Stomach (tissue), 9 donors: ENCODE measurements around the gene RPP30. TPM values are rescaled to one million over a fixed set of nuclear protein-coding genes. Genes with fewer than 3 reads are reported as not detected.

ENCODE experiments used
- DNase-seq, 2 donors: peaks; one replicate each; pipeline versions ENCODE4 v3.0.0 to v3.0.0-alpha.2; 2013 to 2019
- H3K27ac ChIP-seq, 5 donors: fragments of 200-600 bp in 4 of 5; sonication (generic) in 4 of 5; one replicate each; pipeline ENCODE4 v1.5.1; 2013 to 2019; ENCODE audit warnings: mild to moderate bottlenecking in 1 of 5, moderate library complexity in 1 of 5
- H3K27me3 ChIP-seq, 3 donors: fragments of 200-600 bp; sonication (generic); one replicate each; pipeline ENCODE4 v1.5.1; 2017 to 2019; ENCODE audit warnings: mixed run types in 1 of 3
- H3K36me3 ChIP-seq, 4 donors: fragments of 200-600 bp; sonication (generic); 1 replicate in 3 of 4; 2 replicates in 1 of 4; pipeline ENCODE4 v1.5.1; 2016 to 2019
- H3K4me1 ChIP-seq, 4 donors: fragments of 200-600 bp; sonication (generic); one replicate each; pipeline ENCODE4 v1.5.1; 2016 to 2019
- H3K4me3 ChIP-seq, 4 donors: fragments of 200-600 bp; sonication (generic) in 3 of 4; one replicate each; pipeline ENCODE4 v1.5.1; 2016 to 2019; ENCODE audit warnings: mild to moderate bottlenecking in 1 of 4
- H3K9me3 ChIP-seq, 4 donors: fragments of 200-600 bp; sonication (generic); one replicate each; pipeline ENCODE4 v1.5.1; 2016 to 2019
- CTCF ChIP-seq, 7 experiments: fragments of 450-650 bp in 4 of 7; fragments of 200-600 bp in 3 of 7; sonication (generic) in 3 of 7; IDR thresholded peaks; one replicate each; pipeline ENCODE4 v1.5.1; 2016 to 2019; ENCODE audit warnings: antibody characterized with exemption in 7 of 7, control low read depth in 2 of 7, mild to moderate bottlenecking in 1 of 7
- EP300 ChIP-seq: sonication (generic); formaldehyde crosslinking; IDR thresholded peaks from one replicate; pipeline ENCODE4 v1.6.1; 2017; ENCODE audit warnings: antibody characterized with exemption
- POLR2A ChIP-seq, 4 donors: fragments of 450-650 bp; IDR thresholded peaks; one replicate each; pipeline ENCODE4 v1.6.1; 2016; ENCODE audit warnings: antibody characterized with exemption in 4 of 4, control low read depth in 2 of 4, mild to moderate bottlenecking in 1 of 4, moderate library complexity in 1 of 4
- POLR2AphosphoS5 ChIP-seq, 3 donors: sonication (generic); formaldehyde crosslinking; IDR thresholded peaks; one replicate each; pipeline ENCODE4 v1.6.1; 2016; ENCODE audit warnings: antibody characterized with exemption in 3 of 3
- WGBS, 5 donors: extraction: QIAGEN DNeasy Blood & Tissue Kit in 3 of 5; methylation state at CpG; one replicate each; pipeline versions ENCODE4 v1.1.5 to v1.1.7; 2013 to 2018; 5-methylcytosine and 5-hydroxymethylcytosine counted together
- intact Hi-C: fragments of 100-400 bp; cut with DNase I; formaldehyde crosslinking; loops from one replicate; pipeline ENCODE4 v1.15.1; 2023; ENCODE audit warnings: low total_unique reads
- polyA plus RNA-seq, 3 donors: library from polyadenylated mRNA; stranded (reverse); fragments of 200-250 nt; gene quantifications; one replicate each; pipeline ENCODE4 v1.2.3, GENCODE V29; 2013
- total RNA-seq, 5 donors: library from RNA; depleted of rRNA; stranded (reverse); fragments of >200 nt; gene quantifications; one replicate each; pipeline versions ENCODE4 v1.1.0 to v1.2.3, GENCODE V29; 2014 to 2016
- donor health status: healthy with polysubstance abuse.
- donor health status: Bipolar disorder and iron deficiency.
- donor health status: healthy.

Gene RPP30
- total and polyA plus RNA-seq, 8 donors = 8.8 to 53.4 (median 24.1) TPM

GRCh38 chr10:90884431-90884830 lies 12.7 kb downstream of the RPP30 start:
- TF ChIP-seq POLR2AphosphoS5 (IDR thresholded peaks at IDR 0.05) = no peak
- no peak for TF ChIP-seq EP300
- no peak for TF ChIP-seq POLR2A (IDR thresholded peaks at IDR 0.05)
- no peak for TF ChIP-seq CTCF (IDR thresholded peaks at IDR 0.05)
- Histone ChIP-seq H3K4me3 (no peak overlapping the region), H3K4me1 (peaks cover 11 to 47% (median 33%) of the 10 kb centered on the region in 4 donors), H3K27ac (peak overlapping the region in 4 of 5 donors; percentile 7 to 53 (median 26)), H3K36me3 (peaks cover 5 to 76% (median 64%) of the 10 kb centered on the region in 4 donors), H3K27me3 (no peaks in the 10 kb centered on the region), H3K9me3 (no peaks in the 10 kb centered on the region)
- intact Hi-C loops = no loop called here
- WGBS, 5 donors = 76 to 90% (median 83%) methylated on average over 3 of the region's 3 CpGs
- DNase-seq = no peak

GRCh38 chr10:90885176-90885575 lies 13.4 kb downstream of the RPP30 start:
- Histone ChIP-seq H3K4me1 (peaks cover 11 to 47% (median 33%) of the 10 kb centered on the region in 4 donors), H3K4me3 (no peak overlapping the region), H3K9me3 (no peaks in the 10 kb centered on the region), H3K36me3 (peaks cover 7 to 79% (median 66%) of the 10 kb centered on the region in 4 donors), H3K27me3 (no peaks in the 10 kb centered on the region), H3K27ac (peak overlapping the region in 2 of 5 donors; percentile 17 to 35)
- TF ChIP-seq POLR2AphosphoS5 (IDR thresholded peaks at IDR 0.05) (peak in 1 of 3 donors; percentile 24), EP300 (no peak), POLR2A (IDR thresholded peaks at IDR 0.05) (no peak)
- 81 to 100% (median 88%) methylated on average over 1 of the region's 1 CpG for WGBS, 5 donors
- DNase-seq = no peak
- intact Hi-C loops = no loop called here

GRCh38 chr10:90887555-90887954 lies 15.8 kb downstream of the RPP30 start:
- TF ChIP-seq CTCF (IDR thresholded peaks at IDR 0.05) (no peak), EP300 (no peak), POLR2AphosphoS5 (IDR thresholded peaks at IDR 0.05) (peak in 2 of 3 donors; percentile 10 to 49), POLR2A (IDR thresholded peaks at IDR 0.05) (no peak)
- Histone ChIP-seq H3K27ac (peak overlapping the region in 3 of 5 donors; percentile 38 to 58 (median 41)), H3K4me3 (no peak overlapping the region), H3K27me3 (no peaks in the 10 kb centered on the region), H3K4me1 (peaks cover 11 to 47% (median 33%) of the 10 kb centered on the region in 4 donors), H3K9me3 (no peaks in the 10 kb centered on the region), H3K36me3 (peaks cover 7 to 79% (median 71%) of the 10 kb centered on the region in 4 donors)
- intact Hi-C loops = no loop called here
- DNase-seq = peak in 1 of 2 donors; percentile 60
- 19 to 61% (median 43%) methylated on average over 6 of the region's 6 CpGs for WGBS, 5 donors

GRCh38 chr10:90888387-90888786 lies 16.6 kb downstream of the RPP30 start:
- WGBS, 5 donors = 57 to 82% (median 65%) methylated on average over 6 of the region's 6 CpGs
- Histone ChIP-seq H3K4me1 (peaks cover 11 to 47% (median 33%) of the 10 kb centered on the region in 4 donors), H3K4me3 (no peak overlapping the region), H3K27me3 (no peaks in the 10 kb centered on the region), H3K27ac (peak overlapping the region in 3 of 5 donors; percentile 38 to 58 (median 41)), H3K36me3 (peaks cover 13 to 82% (median 73%) of the 10 kb centered on the region in 4 donors), H3K9me3 (no peaks in the 10 kb centered on the region)
- intact Hi-C loops = no loop called here
- peak in 1 of 2 donors; percentile 32 for DNase-seq
- TF ChIP-seq EP300 = no peak
- TF ChIP-seq CTCF (IDR thresholded peaks at IDR 0.05) = no peak
- peak in 1 of 3 donors; percentile 37 for TF ChIP-seq POLR2AphosphoS5 (IDR thresholded peaks at IDR 0.05)

GRCh38 chr10:90889636-90890035 lies 17.9 kb downstream of the RPP30 start:
- Histone ChIP-seq H3K9me3 (no peaks in the 10 kb centered on the region), H3K27me3 (no peaks in the 10 kb centered on the region), H3K4me3 (no peak overlapping the region), H3K27ac (no peak overlapping the region), H3K4me1 (peaks cover 11 to 41% (median 28%) of the 10 kb centered on the region in 4 donors), H3K36me3 (peaks cover 16 to 95% (median 86%) of the 10 kb centered on the region in 4 donors)
- DNase-seq = no peak
- WGBS, 5 donors = 88 to 97% (median 89%) methylated on average over 1 of the region's 1 CpG
- intact Hi-C loops = loop anchor here (10.0 kb wide), 1 partner anchor 365 kb away; no protein-coding TSS in a partner anchor
- TF ChIP-seq EP300 (no peak), POLR2A (IDR thresholded peaks at IDR 0.05) (no peak), CTCF (IDR thresholded peaks at IDR 0.05) (no peak), POLR2AphosphoS5 (IDR thresholded peaks at IDR 0.05) (no peak)
